DMS53 treated with DMSO at 0.1 percent for 48 hours (cell line): ENCODE results near the gene EMP1.

Source experiments
- DNase-seq: peaks from one replicate; lab custom pipeline; 2025; ENCODE audit not compliant: unreplicated experiment; lab: John Stamatoyannopoulos, UW

EMP1 gene

GRCh38 chr12:13195250-13195649 is 1.3 kb upstream of the EMP1 start:
- no peak for DNase-seq

- no peak for DNase-seq
Measured at GRCh38 chr12:13195785-13196129, 769 bp upstream of the EMP1 start.

DNA sequence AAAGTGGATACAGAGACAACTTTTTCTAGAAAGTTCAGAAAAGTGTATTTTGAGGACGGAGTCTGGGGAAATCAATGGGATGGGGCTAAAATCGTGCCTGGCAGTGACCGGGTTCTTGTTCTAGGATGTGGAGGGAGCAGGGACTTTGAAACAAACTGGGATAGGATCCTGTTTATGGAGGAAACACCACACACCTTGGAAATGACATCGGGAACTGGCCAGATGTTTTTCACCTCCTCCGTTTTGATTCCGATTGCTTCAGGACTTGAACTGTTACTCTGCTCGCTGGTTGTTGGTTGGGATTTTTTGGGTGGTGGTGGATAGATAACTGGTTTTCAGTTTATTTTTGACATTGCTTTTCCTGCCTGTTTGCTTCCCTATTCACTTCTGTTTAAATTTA is 506 bp downstream of the EMP1 start:
- DNase-seq = no peak

- DNase-seq = no peak
Measured at GRCh38 chr12:13197526-13198143, 1.1 kb downstream of the EMP1 start.

DNA sequence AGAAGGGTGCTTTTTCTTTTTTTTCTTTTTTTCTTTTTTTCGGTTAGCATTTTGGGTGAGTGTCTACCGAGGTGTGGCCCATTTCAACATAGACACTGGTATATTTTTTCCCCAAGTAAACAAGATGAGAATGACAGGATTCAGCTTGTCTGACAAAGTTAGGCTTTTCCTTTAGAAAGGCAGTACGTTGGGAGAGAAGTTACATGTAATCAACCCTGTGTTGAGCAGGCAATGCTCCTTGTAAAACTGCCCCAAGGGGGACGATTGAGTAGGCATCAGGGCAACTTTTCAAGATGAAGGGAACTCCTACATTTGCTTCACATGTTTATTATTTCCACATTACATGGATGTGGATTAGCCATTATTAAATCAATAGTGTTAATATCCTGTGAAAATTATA is 1.7 kb downstream of the EMP1 start:
- DNase-seq = no peak

DNA sequence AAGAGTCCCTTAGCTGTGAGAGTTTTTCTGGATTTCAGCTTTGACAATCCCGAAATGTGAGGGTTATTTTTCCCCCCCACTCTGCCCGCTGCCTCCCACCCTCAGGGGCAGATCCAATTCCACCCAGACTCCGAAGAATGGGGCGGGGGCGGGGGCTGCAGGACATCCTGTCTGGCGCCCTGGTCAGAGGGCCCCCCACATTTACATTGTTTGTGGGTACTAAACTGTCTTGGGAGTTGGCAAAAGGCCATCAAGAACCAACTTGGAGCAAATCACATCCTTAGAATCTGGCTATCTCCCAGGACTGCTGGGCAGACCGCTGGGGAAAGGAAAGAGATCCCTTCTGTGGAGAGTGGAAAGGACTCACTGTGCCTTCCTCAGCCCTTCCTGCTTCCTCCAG is 2.4 kb downstream of the EMP1 start:
- DNase-seq = no peak

DNA sequence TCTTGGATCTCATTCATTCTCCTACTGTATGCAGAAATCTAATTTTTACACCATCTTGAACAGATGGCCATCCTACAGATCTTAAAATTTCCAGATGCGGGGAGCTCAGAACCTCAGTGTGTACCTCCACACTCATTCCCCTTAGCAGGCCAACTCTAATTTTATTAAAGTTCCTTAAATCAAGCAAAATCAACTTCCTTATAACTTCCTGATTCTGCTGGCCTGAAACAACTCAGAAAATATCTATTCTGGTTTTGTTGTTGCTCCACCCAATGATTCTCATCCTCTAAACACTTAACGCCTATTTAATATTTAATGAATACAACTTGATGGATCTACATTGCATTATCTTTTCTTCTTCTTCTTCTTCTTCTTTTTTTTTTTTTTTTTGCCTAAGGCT is 3.1 kb downstream of the EMP1 start:
- DNase-seq = no peak

GRCh38 chr12:13200841-13201240 is 4.3 kb downstream of the EMP1 start:
- DNase-seq = no peak

DNA sequence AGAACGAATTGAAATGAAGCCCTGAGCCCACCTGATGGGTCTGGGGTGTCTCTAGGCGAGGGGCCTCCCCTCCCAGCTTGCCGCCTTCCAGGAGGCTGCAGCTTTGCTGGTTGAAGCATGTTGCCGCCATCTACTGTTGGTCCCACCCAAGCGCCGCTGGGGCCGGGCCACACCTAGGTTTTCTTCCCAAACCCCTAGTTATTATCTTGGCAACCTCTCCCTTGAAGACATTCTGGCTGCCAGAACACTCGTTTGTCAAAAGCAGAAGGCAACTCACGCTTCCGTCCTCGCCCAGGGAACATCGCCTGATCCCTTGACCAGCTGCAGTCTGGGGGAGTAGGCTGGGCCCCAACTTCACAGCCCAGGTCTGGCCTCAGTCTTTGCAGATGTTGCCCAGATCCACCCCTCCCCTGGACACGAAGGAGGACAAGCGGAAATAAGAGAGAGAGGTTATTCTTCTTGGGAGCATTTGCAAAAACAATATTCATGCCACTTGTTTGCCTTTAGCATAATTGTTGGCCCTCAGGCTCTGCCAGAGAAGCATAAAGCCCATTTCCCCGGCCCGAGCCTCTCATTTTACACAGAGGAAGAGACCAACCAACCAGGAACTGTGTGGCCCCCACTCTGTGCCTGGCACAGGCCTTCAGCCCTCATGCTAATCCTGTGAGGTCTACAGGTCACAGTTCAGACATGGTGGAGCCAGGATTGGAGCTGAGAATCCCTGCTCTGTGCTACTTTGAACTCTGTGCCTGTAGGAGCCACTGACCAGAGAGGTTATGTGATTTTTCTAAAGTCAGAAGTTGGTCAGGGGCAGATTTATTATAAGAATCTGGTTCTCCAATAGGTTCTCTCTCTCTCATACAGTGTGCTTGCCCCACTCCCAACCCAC is 6.8 kb downstream of the EMP1 start:
- DNase-seq = no peak

GRCh38 chr12:13204428-13204827 is 7.9 kb downstream of the EMP1 start:
- DNase-seq = no peak

DNA sequence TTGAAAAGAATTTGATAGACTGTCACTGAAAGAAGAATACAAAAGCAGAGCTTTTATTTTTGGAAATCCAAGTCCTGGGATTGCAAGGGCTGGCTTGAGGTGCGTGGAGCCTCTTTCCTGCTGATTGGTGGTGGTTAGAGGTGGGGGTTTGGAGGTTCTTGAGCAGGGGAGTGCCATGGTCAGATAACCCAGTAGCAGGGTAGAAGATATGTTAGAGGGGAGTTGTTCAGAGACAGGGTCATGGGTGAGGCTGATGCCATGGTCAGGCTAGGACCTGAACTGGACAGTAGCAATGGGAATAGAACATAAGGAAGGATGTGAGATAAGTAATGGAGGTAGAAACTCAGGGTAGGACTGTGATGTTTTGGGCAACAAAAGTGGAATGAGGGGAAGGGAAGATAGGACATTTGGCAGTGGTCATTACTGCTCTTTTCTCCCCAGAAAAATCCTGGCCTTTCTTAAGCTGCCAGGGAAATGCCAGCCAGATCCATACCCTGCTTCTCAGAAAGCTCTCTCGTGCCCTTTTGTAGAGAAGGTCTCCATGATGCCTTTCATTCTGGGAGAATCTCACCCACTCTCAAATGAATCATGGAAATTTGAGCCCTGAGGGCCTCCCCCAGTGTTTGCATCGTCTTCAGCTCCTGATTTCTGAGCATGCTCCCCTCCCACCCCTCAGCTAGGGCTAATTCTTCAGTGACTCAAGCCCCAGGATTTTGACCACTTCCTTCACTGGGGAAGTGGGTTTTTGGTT is 9.5 kb downstream of the EMP1 start:
- no peak for DNase-seq

GRCh38 chr12:13206560-13206897 is 10.0 kb downstream of the EMP1 start:
- DNase-seq = no peak

DNA sequence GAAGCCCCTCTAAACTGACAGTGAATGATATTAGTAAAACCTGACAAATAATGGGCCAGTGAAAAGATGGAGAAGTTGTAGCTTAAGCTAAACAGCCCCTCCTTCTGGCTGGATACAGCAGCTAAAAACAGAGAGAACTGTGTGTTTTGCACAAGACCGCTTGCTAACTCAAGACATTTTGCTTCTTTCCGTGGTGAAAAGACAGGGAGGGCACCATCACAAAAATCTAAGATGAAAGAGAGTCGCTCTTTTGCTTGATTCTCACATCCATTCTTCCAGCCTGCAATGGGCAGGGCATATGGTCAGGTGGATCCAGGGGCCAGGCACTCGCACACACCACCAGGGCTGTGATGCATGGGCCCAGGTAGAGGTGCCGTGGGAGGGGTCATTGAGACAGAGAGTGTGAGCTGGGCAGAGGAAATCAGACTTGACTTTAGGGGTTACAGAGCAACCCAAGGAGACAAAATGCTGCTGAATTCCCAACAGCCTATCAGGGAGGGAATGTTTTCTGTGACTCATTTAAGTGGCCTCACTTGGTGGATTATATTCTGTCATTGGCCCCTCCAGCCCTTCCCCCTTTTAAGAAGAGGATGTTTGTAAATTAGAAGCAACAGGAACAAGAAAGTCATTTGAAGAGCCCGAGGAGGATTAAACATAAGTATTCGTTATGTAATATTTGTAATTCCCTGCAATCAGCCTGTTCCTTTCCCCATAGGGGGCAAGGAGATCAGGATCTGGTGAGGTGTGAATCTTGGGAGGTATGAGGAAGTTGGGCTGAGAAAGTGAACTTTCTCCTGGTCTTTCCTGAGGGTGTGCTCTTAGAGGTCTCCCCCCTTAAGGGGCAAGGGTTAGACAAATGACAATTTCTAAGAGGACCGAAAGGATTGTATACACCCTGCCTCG is 12.3 kb downstream of the EMP1 start:
- peak; percentile 39 for DNase-seq

DNA sequence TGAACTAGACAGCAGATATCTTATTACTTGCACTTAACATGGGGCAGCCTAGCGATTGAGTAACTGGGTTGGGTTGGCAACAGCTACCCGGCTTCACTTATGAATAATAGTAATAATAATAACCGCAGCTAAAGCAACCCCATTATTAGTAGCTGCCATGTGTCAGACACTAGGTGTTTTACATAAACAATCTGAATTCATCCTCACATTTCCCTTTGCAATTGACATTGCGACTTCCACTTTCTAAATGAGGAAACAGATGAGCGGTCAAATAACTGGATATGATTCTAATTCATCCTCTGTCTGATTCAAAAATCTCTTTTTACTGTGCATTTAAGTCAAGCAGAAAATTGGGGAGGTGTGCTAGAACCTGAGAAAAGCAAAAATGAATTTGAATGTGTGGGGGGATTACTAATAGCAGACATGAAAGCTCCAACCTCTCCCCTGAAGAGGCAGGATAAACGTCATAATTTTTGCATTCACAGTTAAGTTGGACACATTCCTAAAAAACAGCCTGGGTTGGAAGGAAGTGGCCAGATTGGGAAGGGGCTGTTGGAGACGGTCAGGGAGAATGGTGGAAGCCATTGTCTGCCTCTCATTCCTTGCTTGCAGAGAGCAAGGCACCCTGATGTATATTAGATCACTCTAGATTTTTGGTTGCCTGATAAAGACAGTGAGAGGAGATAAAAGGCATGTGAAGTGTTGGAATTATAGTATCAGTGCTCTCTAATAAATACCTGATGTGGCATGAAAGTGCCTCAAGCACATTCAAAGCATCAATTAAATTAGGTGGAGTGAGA is 13.1 kb downstream of the EMP1 start:
- DNase-seq = no peak

DNA sequence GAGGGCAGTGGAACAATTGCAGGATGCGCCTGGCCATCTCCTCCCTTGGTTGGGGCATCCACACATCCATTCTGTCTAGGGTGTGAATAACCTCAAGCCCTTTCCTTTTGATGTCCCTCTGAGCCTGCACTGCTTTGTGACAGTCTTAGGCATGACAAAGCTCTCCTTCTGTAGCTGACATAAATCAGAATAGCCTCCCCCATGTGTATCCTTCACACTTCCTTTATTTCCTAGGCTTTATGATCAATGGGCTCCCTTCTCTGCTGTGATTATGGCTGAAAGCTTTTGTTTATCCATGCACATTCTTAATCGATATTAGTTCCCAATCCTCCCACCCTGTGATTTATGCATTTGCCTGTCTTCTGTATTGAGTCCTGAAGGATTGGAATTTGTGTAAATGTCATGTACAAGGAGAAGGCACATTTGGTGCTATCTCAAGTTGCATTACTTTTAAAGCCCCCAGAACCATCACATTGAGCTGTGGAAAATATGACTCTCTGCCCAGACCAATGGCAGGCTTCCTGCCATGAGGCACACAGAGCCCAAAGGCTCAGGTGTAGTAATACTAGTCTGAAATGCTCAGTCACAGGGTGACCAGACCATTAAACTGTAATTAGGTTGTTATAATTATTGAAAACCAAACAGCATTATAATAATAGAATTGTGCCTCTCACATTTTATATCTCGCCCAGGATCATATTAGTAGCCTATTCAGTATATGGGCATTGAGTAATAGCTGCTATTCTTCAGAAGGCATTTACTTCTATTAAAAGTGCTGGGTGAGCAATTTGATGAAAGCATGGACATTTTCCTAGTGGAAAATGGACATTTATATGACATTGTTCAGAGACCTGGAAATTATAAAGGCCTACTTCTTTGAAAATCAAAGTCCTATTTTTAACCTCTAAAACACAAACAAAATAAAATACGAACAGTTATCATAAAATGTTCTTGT is 14.0 kb downstream of the EMP1 start:
- DNase-seq = no peak

GRCh38 chr12:13211191-13211858 is 14.8 kb downstream of the EMP1 start:
- DNase-seq = no peak

DNA sequence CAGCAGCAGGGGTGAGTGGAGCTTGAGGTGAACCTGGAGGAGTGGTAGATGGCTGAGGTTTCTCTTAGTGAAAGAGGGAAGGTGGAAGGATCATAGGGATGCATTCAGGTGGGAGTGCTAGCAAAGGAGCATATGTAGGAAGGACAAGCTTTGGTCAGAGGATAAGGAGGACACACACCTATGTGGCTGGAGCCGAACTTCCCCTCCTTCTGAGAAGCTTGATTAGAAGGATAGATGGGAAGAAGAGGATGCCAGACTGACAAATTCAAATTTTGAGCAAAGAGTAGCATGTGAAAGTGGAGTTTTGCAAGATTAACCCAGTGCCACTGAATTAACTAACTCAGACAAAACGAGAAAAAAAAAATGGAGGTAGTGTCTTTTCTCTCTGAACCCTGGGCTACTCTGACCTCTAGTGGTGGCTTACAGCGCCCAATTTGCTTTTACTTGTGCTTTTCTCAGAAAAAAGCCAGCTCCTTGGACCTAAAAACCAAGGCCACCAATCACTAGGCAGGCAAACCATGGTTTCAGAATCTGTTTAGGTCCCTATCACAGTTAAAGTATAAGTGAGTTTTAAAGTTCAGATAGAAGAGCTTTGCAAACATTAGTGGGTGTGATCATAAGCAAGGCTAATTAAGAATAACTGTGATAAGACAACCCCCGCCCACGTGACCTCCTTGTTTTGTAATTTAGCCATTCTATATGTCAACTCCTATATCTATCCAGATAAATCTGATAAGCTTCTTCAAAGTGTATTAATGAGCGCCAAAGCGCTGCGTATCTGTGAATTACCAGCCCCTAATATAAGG is 15.5 kb downstream of the EMP1 start:
- DNase-seq = peak; percentile 90

DNA sequence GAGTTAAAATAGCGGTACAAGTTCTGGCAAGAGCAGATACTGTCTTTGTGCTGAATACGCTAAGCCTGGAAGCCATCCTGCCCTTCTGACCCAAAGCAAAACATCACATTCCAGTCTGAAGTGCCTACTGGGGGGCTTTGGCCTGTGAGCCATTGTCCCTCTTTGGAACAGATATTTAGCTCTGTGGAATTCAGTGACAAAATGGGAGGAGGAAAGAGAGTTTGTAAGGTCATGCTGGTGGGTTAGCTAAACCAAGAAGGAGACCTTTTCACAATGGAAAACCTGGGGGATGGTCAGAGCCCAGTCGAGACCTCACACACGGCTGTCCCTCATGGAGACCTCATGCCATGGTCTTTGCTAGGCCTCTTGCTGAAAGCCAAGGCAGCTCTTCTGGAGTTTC is 18.5 kb downstream of the EMP1 start:
- DNase-seq = no peak
